ENCODE measurements around the gene ITPR1.

DNA sequence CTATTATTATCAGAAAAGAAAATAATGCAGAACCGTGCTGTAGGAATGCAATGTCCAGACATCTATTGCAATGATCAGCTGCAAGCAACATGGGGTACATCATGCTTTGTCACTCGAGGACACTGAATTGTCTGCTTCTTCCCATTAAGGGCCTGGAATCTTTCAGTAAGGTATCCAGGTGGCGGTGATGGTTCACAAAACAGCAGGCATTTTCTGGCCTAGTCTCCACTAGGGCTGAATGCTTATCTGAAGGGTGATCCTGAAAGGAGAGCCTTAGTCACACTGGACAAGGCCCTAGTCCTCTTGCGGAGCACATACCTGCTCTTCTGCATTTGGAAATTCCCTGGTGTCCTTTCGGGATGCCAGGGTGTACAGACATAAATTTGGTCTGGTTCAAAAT is 21.2 kb downstream of the ITPR1 start:
- TF ChIP-seq ZFP30 (CRISPR knock-in tag; IDR thresholded peaks at IDR 0.05) (no peak), BACH2 (CRISPR knock-in tag; IDR thresholded peaks at IDR 0.05; ENCODE audit: borderline replicate concordance) (no peak), RARB (CRISPR knock-in tag; IDR thresholded peaks at IDR 0.05) (no peak), CSDC2 (CRISPR knock-in tag; IDR thresholded peaks at IDR 0.05) (no peak), ZNF565 (CRISPR knock-in tag; conservative IDR thresholded peaks at IDR 0.05; ENCODE audit: low read depth) (no peak), OSR1 (CRISPR knock-in tag; IDR thresholded peaks at IDR 0.05) (no peak), ZFP3 (CRISPR knock-in tag; IDR thresholded peaks at IDR 0.05) (no peak), GLIS3 (CRISPR knock-in tag; IDR thresholded peaks at IDR 0.05) (no peak), TOX (CRISPR knock-in tag; IDR thresholded peaks at IDR 0.05; ENCODE audit: borderline replicate concordance) (no peak)
- TF ChIP-seq, protein P1, sequence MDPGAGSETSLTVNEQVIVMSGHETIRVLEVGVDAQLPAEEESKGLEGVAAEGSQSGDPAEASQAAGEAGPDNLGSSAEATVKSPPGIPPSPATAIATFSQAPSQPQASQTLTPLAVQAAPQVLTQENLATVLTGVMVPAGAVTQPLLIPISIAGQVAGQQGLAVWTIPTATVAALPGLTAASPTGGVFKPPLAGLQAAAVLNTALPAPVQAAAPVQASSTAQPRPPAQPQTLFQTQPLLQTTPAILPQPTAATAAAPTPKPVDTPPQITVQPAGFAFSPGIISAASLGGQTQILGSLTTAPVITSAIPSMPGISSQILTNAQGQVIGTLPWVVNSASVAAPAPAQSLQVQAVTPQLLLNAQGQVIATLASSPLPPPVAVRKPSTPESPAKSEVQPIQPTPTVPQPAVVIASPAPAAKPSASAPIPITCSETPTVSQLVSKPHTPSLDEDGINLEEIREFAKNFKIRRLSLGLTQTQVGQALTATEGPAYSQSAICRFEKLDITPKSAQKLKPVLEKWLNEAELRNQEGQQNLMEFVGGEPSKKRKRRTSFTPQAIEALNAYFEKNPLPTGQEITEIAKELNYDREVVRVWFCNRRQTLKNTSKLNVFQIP (CRISPR knock-in tag; IDR thresholded peaks at IDR 0.05; ENCODE audit: borderline replicate concordance, low read depth), result no peak
- TF ChIP-seq, protein P2, sequence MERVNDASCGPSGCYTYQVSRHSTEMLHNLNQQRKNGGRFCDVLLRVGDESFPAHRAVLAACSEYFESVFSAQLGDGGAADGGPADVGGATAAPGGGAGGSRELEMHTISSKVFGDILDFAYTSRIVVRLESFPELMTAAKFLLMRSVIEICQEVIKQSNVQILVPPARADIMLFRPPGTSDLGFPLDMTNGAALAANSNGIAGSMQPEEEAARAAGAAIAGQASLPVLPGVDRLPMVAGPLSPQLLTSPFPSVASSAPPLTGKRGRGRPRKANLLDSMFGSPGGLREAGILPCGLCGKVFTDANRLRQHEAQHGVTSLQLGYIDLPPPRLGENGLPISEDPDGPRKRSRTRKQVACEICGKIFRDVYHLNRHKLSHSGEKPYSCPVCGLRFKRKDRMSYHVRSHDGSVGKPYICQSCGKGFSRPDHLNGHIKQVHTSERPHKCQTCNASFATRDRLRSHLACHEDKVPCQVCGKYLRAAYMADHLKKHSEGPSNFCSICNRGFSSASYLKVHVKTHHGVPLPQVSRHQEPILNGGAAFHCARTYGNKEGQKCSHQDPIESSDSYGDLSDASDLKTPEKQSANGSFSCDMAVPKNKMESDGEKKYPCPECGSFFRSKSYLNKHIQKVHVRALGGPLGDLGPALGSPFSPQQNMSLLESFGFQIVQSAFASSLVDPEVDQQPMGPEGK (CRISPR knock-in tag; IDR thresholded peaks at IDR 0.05; ENCODE audit: borderline replicate concordance), result no peak
- TF ChIP-seq, protein P3, sequence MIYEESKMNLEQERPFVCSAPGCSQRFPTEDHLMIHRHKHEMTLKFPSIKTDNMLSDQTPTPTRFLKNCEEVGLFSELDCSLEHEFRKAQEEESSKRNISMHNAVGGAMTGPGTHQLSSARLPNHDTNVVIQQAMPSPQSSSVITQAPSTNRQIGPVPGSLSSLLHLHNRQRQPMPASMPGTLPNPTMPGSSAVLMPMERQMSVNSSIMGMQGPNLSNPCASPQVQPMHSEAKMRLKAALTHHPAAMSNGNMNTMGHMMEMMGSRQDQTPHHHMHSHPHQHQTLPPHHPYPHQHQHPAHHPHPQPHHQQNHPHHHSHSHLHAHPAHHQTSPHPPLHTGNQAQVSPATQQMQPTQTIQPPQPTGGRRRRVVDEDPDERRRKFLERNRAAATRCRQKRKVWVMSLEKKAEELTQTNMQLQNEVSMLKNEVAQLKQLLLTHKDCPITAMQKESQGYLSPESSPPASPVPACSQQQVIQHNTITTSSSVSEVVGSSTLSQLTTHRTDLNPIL (CRISPR knock-in tag; IDR thresholded peaks at IDR 0.05; ENCODE audit: low read depth), result no peak

All from SK-N-SH treated with all-trans-retinoic acid at 6 μM for 48 hours (cell line).